GM12878 (cell line): Measurements from ENCODE around the gene ULK4.

Source experiments
- CTCF ChIP-seq, 3 experiments: IDR thresholded peaks in 2 of 3; conservative IDR thresholded peaks in 1 of 3; 2 replicates each; pipeline ENCODE4 v1.5.1; 2011; ENCODE audit warnings: low read depth in 3 of 3, low read length in 3 of 3, mild to moderate bottlenecking in 3 of 3, control low read depth in 2 of 3, moderate library complexity in 2 of 3, inconsistent platforms in 1 of 3, mixed read lengths in 1 of 3; ENCODE audit not compliant: control insufficient read depth in 2 of 3, insufficient read depth in 1 of 3; ENCODE audit errors: extremely low read depth in 1 of 3
- FOXM1 ChIP-seq: IDR thresholded peaks from 2 replicates; pipeline ENCODE4 v1.6.1; 2012; ENCODE audit warnings: low read depth, mild to moderate bottlenecking, inconsistent platforms, low read length, moderate library complexity
- HDGF ChIP-seq: fragments of 450-650 bp; IDR thresholded peaks from 2 replicates; pipeline ENCODE4 v1.6.1; 2016; ENCODE audit warnings: antibody characterized with exemption
- KDM1A ChIP-seq: fragments of 200-600 bp; sonication (generic); IDR thresholded peaks from 2 replicates; pipeline ENCODE4 v1.6.1; 2016; ENCODE audit warnings: borderline replicate concordance
- LARP7 ChIP-seq: fragments of 450-650 bp; IDR thresholded peaks from 2 replicates; pipeline ENCODE4 v1.6.1; 2017; ENCODE audit warnings: mild to moderate bottlenecking
- NFYB ChIP-seq: IDR thresholded peaks from 2 replicates; pipeline ENCODE4 v1.6.1; 2011; ENCODE audit warnings: low read depth, mild to moderate bottlenecking, low read length, improper control_type of control experiment, moderate library complexity; ENCODE audit not compliant: insufficient read depth
- POLR2A ChIP-seq: IDR thresholded peaks from 2 replicates; pipeline ENCODE4 v1.6.1; 2011; ENCODE audit warnings: low read depth, mild to moderate bottlenecking, low read length
- POLR2AphosphoS5 ChIP-seq: IDR thresholded peaks from 2 replicates; pipeline ENCODE4 v1.6.1; 2011; ENCODE audit warnings: mild to moderate bottlenecking, low read length, inconsistent platforms
- RAD21 ChIP-seq: IDR thresholded peaks from 2 replicates; pipeline ENCODE4 v1.6.1; 2011; ENCODE audit warnings: mild to moderate bottlenecking, low read depth, low read length, moderate library complexity; ENCODE audit not compliant: insufficient read depth
- SIN3A ChIP-seq: IDR thresholded peaks from 2 replicates; pipeline ENCODE4 v1.6.1; 2012; ENCODE audit warnings: low read depth, low read length, improper control_type of control experiment
- SPI1 ChIP-seq: IDR thresholded peaks from 2 replicates; pipeline ENCODE4 v1.6.1; 2011; ENCODE audit warnings: low read depth, mild to moderate bottlenecking, low read length, moderate library complexity, borderline replicate concordance; ENCODE audit not compliant: insufficient read depth
- ZNF274 ChIP-seq: IDR thresholded peaks from one replicate; pipeline ENCODE4 v1.8.0; 2011; ENCODE audit not compliant: insufficient read length, insufficient read depth
- TF ChIP-seq, protein P1 (sequence below): IDR thresholded peaks from 2 replicates; pipeline ENCODE4 v1.6.1; 2012; ENCODE audit warnings: mild to moderate bottlenecking, low read depth, low read length

DNA sequence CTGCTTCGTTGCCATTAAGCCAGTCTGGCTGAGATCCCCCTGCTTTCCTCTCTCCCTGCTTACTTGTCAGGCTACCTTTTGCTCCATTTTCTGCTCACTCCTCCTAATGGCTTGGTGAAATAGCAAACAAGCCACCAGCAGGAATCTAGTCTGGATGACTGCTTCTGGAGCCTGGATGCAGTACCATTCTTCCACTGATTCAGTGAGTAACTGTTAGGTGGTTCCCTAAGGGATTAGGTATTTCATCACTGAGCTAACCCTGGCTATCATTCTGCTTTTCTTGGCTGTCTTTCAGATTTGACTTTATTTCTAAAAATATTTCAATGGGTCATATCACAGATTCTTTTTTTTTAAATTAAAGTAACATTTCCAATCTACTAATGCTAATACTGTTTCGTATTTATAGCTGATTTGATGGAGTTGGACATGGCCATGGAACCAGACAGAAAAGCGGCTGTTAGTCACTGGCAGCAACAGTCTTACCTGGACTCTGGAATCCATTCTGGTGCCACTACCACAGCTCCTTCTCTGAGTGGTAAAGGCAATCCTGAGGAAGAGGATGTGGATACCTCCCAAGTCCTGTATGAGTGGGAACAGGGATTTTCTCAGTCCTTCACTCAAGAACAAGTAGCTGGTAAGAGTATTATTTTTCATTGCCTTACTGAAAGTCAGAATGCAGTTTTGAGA is 737.6 kb downstream of the ULK4 start:
- TF ChIP-seq KDM1A (no peak), HDGF (no peak), CTCF (IDR thresholded peaks at IDR 0.05 in 2 of 3, conservative IDR thresholded peaks at IDR 0.05 in 1 of 3; ENCODE audit: control insufficient read depth in 2 of 3, extremely low read depth in 1 of 3, insufficient read depth in 1 of 3, low read depth in 3 of 3, low read length in 3 of 3) (no peak), POLR2AphosphoS5 (no peak), POLR2A (no peak), RAD21 (no peak), SPI1 (no peak), LARP7 (no peak), SIN3A (no peak), ZNF274 (no peak), NFYB (no peak), FOXM1 (no peak)
- TF ChIP-seq, protein P1, sequence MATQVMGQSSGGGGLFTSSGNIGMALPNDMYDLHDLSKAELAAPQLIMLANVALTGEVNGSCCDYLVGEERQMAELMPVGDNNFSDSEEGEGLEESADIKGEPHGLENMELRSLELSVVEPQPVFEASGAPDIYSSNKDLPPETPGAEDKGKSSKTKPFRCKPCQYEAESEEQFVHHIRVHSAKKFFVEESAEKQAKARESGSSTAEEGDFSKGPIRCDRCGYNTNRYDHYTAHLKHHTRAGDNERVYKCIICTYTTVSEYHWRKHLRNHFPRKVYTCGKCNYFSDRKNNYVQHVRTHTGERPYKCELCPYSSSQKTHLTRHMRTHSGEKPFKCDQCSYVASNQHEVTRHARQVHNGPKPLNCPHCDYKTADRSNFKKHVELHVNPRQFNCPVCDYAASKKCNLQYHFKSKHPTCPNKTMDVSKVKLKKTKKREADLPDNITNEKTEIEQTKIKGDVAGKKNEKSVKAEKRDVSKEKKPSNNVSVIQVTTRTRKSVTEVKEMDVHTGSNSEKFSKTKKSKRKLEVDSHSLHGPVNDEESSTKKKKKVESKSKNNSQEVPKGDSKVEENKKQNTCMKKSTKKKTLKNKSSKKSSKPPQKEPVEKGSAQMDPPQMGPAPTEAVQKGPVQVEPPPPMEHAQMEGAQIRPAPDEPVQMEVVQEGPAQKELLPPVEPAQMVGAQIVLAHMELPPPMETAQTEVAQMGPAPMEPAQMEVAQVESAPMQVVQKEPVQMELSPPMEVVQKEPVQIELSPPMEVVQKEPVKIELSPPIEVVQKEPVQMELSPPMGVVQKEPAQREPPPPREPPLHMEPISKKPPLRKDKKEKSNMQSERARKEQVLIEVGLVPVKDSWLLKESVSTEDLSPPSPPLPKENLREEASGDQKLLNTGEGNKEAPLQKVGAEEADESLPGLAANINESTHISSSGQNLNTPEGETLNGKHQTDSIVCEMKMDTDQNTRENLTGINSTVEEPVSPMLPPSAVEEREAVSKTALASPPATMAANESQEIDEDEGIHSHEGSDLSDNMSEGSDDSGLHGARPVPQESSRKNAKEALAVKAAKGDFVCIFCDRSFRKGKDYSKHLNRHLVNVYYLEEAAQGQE, result no peak
